Transverse colon (tissue), 4 donors: ENCODE data around the gene MEPCE.

Experiments
- POLR2A ChIP-seq: fragments of 450-650 bp; IDR thresholded peaks from one replicate; pipeline ENCODE4 v1.6.1; 2016; ENCODE audit warnings: antibody characterized with exemption, mild to moderate bottlenecking, moderate library complexity
- POLR2AphosphoS5 ChIP-seq, 3 donors: sonication (generic); formaldehyde crosslinking; IDR thresholded peaks; one replicate each; pipeline ENCODE4 v1.6.1; 2016; ENCODE audit warnings: antibody characterized with exemption in 3 of 3
- TF ChIP-seq, protein P1 (sequence below), 5 experiments: fragments of 200-600 bp in 3 of 5; fragments of 450-650 bp in 2 of 5; sonication (generic) in 3 of 5; IDR thresholded peaks; 1 replicate in 2 of 5; 2 replicates in 3 of 5; pipeline ENCODE4 v1.5.1; 2016 to 2017; ENCODE audit warnings: antibody characterized with exemption in 5 of 5, inconsistent platforms in 3 of 5, mild to moderate bottlenecking in 2 of 5, moderate library complexity in 1 of 5

DNA sequence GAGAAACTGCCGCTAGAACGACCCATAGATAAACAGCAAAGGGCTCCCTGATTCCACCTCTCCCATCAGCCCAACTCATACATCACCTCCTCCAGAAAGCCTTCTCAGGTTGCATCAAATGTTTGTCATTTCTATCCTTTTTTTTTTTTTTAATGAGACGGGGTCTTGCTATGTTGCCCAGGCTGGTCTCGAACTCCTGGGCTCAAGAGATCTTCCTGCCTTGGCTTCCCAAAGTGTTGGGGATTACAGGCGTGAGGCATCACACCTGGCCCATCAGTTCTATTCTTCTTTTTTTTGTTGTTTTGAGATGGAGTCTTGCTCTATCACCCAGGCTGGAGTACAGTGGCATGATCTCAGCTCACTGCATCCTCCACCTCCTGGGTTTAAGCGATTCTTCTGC lies 27.4 kb downstream of the MEPCE start:
- TF ChIP-seq, protein P1, sequence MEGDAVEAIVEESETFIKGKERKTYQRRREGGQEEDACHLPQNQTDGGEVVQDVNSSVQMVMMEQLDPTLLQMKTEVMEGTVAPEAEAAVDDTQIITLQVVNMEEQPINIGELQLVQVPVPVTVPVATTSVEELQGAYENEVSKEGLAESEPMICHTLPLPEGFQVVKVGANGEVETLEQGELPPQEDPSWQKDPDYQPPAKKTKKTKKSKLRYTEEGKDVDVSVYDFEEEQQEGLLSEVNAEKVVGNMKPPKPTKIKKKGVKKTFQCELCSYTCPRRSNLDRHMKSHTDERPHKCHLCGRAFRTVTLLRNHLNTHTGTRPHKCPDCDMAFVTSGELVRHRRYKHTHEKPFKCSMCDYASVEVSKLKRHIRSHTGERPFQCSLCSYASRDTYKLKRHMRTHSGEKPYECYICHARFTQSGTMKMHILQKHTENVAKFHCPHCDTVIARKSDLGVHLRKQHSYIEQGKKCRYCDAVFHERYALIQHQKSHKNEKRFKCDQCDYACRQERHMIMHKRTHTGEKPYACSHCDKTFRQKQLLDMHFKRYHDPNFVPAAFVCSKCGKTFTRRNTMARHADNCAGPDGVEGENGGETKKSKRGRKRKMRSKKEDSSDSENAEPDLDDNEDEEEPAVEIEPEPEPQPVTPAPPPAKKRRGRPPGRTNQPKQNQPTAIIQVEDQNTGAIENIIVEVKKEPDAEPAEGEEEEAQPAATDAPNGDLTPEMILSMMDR (IDR thresholded peaks at IDR 0.05) = no peak
- TF ChIP-seq POLR2AphosphoS5 (IDR thresholded peaks at IDR 0.05) = no peak
- TF ChIP-seq POLR2A = no peak
